Type B pancreatic cell (in vitro differentiated cells): ENCODE data around the gene SENP3. TPM values are rescaled to one million over a fixed set of nuclear protein-coding genes. Genes with fewer than 3 reads are reported as not detected.

Experiments
- DNase-seq: peaks from one replicate; pipeline ENCODE4 v3.0.0; 2021; ENCODE audit warnings: mixed read lengths; ENCODE audit not compliant: unreplicated experiment; ENCODE audit errors: extremely low spot score
- H3K27ac Mint-ChIP-seq: 2 replicates; pipeline ENCODE4 v1.8.0; 2021; ENCODE audit warnings: mild to moderate bottlenecking, mixed read lengths
- H3K27me3 Mint-ChIP-seq: 2 replicates; pipeline ENCODE4 v1.8.0; 2021; ENCODE audit warnings: mixed read lengths
- H3K36me3 Mint-ChIP-seq: 2 replicates; pipeline ENCODE4 v1.8.0; 2021; ENCODE audit warnings: mixed read lengths
- H3K4me1 Mint-ChIP-seq: one replicate; pipeline ENCODE4 v1.8.0; 2021; ENCODE audit warnings: mixed read lengths; ENCODE audit not compliant: unreplicated experiment
- H3K4me3 Mint-ChIP-seq: 2 replicates; pipeline ENCODE4 v1.8.0; 2021; ENCODE audit warnings: mild to moderate bottlenecking, mixed read lengths
- H3K9me3 Mint-ChIP-seq: 2 replicates; pipeline ENCODE4 v1.8.0; 2021; ENCODE audit warnings: mixed read lengths
- CTCF ChIP-seq: fragments of 200-600 bp; sonication (generic); conservative IDR thresholded peaks from 2 replicates; pipeline ENCODE4 v1.5.0; 2021; ENCODE audit warnings: antibody characterized with exemption, mild to moderate bottlenecking
- total RNA-seq: library from RNA; stranded (reverse); gene quantifications from 2 replicates; pipeline ENCODE4 v1.2.1, GENCODE V29; 2021; ENCODE audit warnings: low replicate concordance

The SENP3 gene
- total RNA-seq, 1 donor from 2014 or later = 52.7 TPM

- Mint-ChIP-seq H3K4me1 (no peaks in the 10 kb centered on the region), H3K27me3 (peaks cover 15% of the 10 kb centered on the region), H3K4me3 (no peak overlapping the region), H3K9me3 (peaks cover 5% of the 10 kb centered on the region), H3K27ac (no peak overlapping the region), H3K36me3 (no peaks in the 10 kb centered on the region)
- DNase-seq = no peak
- no peak for TF ChIP-seq CTCF
These were observed 20.6 kb upstream of the SENP3 start for GRCh38 chr17:7541074-7541621.

DNA sequence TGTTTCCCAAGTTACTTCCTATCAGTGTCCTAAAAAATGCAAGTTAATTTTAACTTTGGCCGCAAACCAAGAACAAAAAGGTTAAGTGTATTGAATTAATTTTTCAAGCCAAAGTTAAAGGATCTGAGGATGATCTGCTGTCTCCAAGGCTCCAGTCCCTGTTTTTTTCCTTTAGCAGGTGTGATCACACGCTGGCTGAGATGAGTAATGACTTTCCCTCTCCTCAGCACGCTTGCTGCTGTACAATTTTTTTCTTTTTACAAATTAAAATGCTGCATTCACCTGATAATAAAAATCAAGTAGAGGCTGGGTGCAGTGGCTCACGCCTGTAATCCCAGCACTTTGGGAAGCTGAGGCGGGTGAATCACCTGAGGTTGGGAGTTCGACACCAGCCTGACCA, 16.8 kb upstream of the SENP3 start:
- H3K27ac Mint-ChIP-seq = no peak overlapping the region
- TF ChIP-seq CTCF = no peak
- DNase-seq = no peak
- no peaks in the 10 kb centered on the region for H3K9me3 Mint-ChIP-seq
- peaks cover 11% of the 10 kb centered on the region for H3K4me1 Mint-ChIP-seq
- H3K36me3 Mint-ChIP-seq = no peaks in the 10 kb centered on the region
- H3K4me3 Mint-ChIP-seq = no peak overlapping the region
- H3K27me3 Mint-ChIP-seq = peaks cover 18% of the 10 kb centered on the region

GRCh38 chr17:7548585-7549400, 12.9 kb upstream of the SENP3 start, which contains the start of gene TNFSF12:
Gene TNFSF12 (plus strand): TSS chr17:7549058. CDS start chr17:7549154, 96 bp downstream.
- Mint-ChIP-seq H3K36me3 (no peaks in the 10 kb centered on the region), H3K27me3 (peaks cover 5% of the 10 kb centered on the region), H3K4me3 (peak within 1 kb of the TSS; percentile 84), H3K4me1 (peaks cover 13% of the 10 kb centered on the region), H3K9me3 (no peaks in the 10 kb centered on the region), H3K27ac (peak within 1 kb of the TSS; percentile 82)
- DNase-seq = no peak
- TF ChIP-seq CTCF = peak; percentile 31

DNA sequence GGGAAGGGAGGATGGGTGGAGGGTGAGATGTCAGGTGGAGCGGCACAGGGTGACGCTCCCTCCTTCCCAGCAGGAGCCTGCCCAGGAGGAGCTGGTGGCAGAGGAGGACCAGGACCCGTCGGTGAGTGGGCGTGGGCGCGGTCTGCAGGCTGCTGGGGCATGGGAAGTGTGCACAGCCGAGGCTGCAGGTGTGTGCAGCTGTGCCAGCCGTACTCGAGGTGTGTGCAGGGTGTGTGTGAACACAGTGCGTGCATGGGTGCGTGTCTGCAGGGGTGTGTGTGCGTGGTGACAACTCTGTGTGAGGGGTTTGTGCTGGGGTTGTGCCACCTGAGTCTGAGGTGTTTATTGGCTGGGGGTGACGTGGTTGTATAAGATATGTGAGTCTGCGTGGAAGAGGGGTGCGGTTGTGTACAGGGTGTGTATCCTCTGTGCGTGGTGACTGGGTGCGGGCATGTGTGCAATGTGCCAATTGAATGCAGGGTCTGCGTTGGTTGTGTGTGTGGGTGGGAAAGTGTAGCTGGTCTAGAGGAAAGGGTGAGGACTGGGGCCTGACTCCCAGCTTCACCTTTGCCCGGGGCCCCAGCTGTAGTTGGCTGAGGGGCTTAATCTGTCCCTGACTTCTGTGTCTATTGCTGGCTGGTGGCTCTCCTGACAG, 12.2 kb upstream of the SENP3 start:
- H3K4me3 Mint-ChIP-seq = peak overlapping the region; percentile 82
- H3K9me3 Mint-ChIP-seq = no peaks in the 10 kb centered on the region
- DNase-seq = no peak
- no peaks in the 10 kb centered on the region for H3K36me3 Mint-ChIP-seq
- H3K4me1 Mint-ChIP-seq = peaks cover 13% of the 10 kb centered on the region
- peak overlapping the region; percentile 82 for H3K27ac Mint-ChIP-seq
- H3K27me3 Mint-ChIP-seq = peaks cover 3% of the 10 kb centered on the region
- TF ChIP-seq CTCF = no peak

- no peak for DNase-seq
- Mint-ChIP-seq H3K27me3 (peaks cover 3% of the 10 kb centered on the region), H3K36me3 (no peaks in the 10 kb centered on the region), H3K4me1 (peaks cover 16% of the 10 kb centered on the region), H3K4me3 (peak overlapping the region; percentile 36), H3K27ac (no peak overlapping the region), H3K9me3 (no peaks in the 10 kb centered on the region)
- TF ChIP-seq CTCF = no peak
These were observed 11.4 kb upstream of the SENP3 start for GRCh38 chr17:7550344-7550743.
